ENCODE measurements around the gene ATF2.

The ATF2 gene

GRCh38 chr2:175055993-175056392, 112.0 kb downstream of the ATF2 start:
- H3K4me1 ChIP-seq (ENCODE audit: control insufficient read depth, insufficient read depth, low read length, unreplicated experiment), result no peaks in the 10 kb centered on the region
- no peak overlapping the region for H2AFZ ChIP-seq (ENCODE audit: low read length, unreplicated experiment)
- H3K27me3 ChIP-seq (ENCODE audit: insufficient read depth, low read length), result no peaks in the 10 kb centered on the region
- no peaks in the 10 kb centered on the region for H3K79me2 ChIP-seq (ENCODE audit: control insufficient read depth, insufficient read depth, low read length, unreplicated experiment)
- H3K27ac ChIP-seq (ENCODE audit: low read depth, low read length), result no peak overlapping the region
- H3K36me3 ChIP-seq (ENCODE audit: insufficient read depth, low read length), result no peaks in the 10 kb centered on the region
- H3K4me3 ChIP-seq (ENCODE audit: low read depth, low read length), result no peak overlapping the region

DNA sequence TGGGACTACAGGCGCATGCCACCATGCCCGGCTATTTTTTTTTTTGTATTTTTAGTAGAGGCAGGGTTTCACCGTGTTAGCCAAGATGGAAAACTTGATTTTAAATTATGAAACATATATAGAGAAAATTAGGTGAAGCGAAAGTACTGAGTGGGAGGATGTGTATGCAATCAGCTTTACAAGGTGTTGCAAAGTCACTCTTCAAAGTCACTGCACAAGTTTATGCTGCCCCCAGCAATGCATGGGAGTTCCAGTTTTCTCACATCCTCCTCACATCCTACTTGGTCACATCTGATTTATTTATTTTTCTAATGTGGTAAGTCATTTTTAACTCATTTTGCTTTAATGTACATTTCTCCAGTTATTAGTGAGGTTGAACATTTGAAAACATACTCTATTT, 113.7 kb downstream of the ATF2 start:
- Histone ChIP-seq H3K79me2 (ENCODE audit: control insufficient read depth, insufficient read depth, low read length, unreplicated experiment) (no peaks in the 10 kb centered on the region), H3K27ac (ENCODE audit: low read depth, low read length) (no peak overlapping the region), H3K4me1 (ENCODE audit: control insufficient read depth, insufficient read depth, low read length, unreplicated experiment) (no peaks in the 10 kb centered on the region), H3K4me3 (ENCODE audit: low read depth, low read length) (no peak overlapping the region), H2AFZ (ENCODE audit: low read length, unreplicated experiment) (no peak overlapping the region), H3K36me3 (ENCODE audit: insufficient read depth, low read length) (no peaks in the 10 kb centered on the region), H3K27me3 (ENCODE audit: insufficient read depth, low read length) (no peaks in the 10 kb centered on the region)

- H3K4me3 ChIP-seq (ENCODE audit: low read depth, low read length), result no peak overlapping the region
- H3K27ac ChIP-seq (ENCODE audit: low read depth, low read length), result no peak overlapping the region
- no peaks in the 10 kb centered on the region for H3K4me1 ChIP-seq (ENCODE audit: control insufficient read depth, insufficient read depth, low read length, unreplicated experiment)
- no peak overlapping the region for H2AFZ ChIP-seq (ENCODE audit: low read length, unreplicated experiment)
- no peaks in the 10 kb centered on the region for H3K36me3 ChIP-seq (ENCODE audit: insufficient read depth, low read length)
- no peaks in the 10 kb centered on the region for H3K79me2 ChIP-seq (ENCODE audit: control insufficient read depth, insufficient read depth, low read length, unreplicated experiment)
- no peaks in the 10 kb centered on the region for H3K27me3 ChIP-seq (ENCODE audit: insufficient read depth, low read length)
Observed at GRCh38 chr2:175049661-175050060, 118.3 kb downstream of the ATF2 start.

- no peaks in the 10 kb centered on the region for H3K36me3 ChIP-seq (ENCODE audit: insufficient read depth, low read length)
- no peaks in the 10 kb centered on the region for H3K27me3 ChIP-seq (ENCODE audit: insufficient read depth, low read length)
- H3K79me2 ChIP-seq (ENCODE audit: control insufficient read depth, insufficient read depth, low read length, unreplicated experiment), result no peaks in the 10 kb centered on the region
- no peak overlapping the region for H3K27ac ChIP-seq (ENCODE audit: low read depth, low read length)
- H2AFZ ChIP-seq (ENCODE audit: low read length, unreplicated experiment), result no peak overlapping the region
- H3K4me3 ChIP-seq (ENCODE audit: low read depth, low read length), result no peak overlapping the region
- no peaks in the 10 kb centered on the region for H3K4me1 ChIP-seq (ENCODE audit: control insufficient read depth, insufficient read depth, low read length, unreplicated experiment)
Observed at GRCh38 chr2:175048275-175048674, 119.7 kb downstream of the ATF2 start.

- no peak overlapping the region for H2AFZ ChIP-seq (ENCODE audit: low read length, unreplicated experiment)
- no peak overlapping the region for H3K27ac ChIP-seq (ENCODE audit: low read depth, low read length)
- H3K36me3 ChIP-seq (ENCODE audit: insufficient read depth, low read length), result no peaks in the 10 kb centered on the region
- H3K27me3 ChIP-seq (ENCODE audit: insufficient read depth, low read length), result no peaks in the 10 kb centered on the region
- no peak overlapping the region for H3K4me3 ChIP-seq (ENCODE audit: low read depth, low read length)
- no peaks in the 10 kb centered on the region for H3K79me2 ChIP-seq (ENCODE audit: control insufficient read depth, insufficient read depth, low read length, unreplicated experiment)
- H3K4me1 ChIP-seq (ENCODE audit: control insufficient read depth, insufficient read depth, low read length, unreplicated experiment), result peaks cover 8% of the 10 kb centered on the region
Observed at GRCh38 chr2:175039490-175039889, 128.5 kb downstream of the ATF2 start.

DNA sequence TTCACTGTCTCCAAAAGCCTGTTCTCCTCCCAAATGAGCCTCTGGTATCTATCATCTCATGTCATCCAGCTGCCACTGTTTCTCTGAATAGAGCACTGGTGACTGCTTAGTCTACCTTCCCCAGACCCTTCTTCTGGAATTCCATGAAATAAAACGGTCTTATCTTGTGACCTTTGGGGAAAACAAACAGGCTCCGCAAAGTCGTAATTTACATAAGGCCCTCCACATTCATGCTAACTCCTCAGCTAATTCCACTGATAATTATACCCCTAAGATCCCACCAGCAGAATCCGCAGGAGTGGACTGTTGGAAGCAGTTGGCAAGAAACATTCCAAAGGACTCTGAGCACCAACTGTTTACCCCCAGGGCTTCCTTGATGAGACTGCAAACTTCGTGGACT, 129.0 kb downstream of the ATF2 start:
- Histone ChIP-seq H3K27ac (ENCODE audit: low read depth, low read length) (no peak overlapping the region), H3K36me3 (ENCODE audit: insufficient read depth, low read length) (no peaks in the 10 kb centered on the region), H3K4me3 (ENCODE audit: low read depth, low read length) (no peak overlapping the region), H2AFZ (ENCODE audit: low read length, unreplicated experiment) (no peak overlapping the region), H3K27me3 (ENCODE audit: insufficient read depth, low read length) (no peaks in the 10 kb centered on the region), H3K4me1 (ENCODE audit: control insufficient read depth, insufficient read depth, low read length, unreplicated experiment) (peaks cover 8% of the 10 kb centered on the region), H3K79me2 (ENCODE audit: control insufficient read depth, insufficient read depth, low read length, unreplicated experiment) (no peaks in the 10 kb centered on the region)

GRCh38 chr2:175037941-175038340, 130.1 kb downstream of the ATF2 start:
- no peak overlapping the region for H3K4me3 ChIP-seq (ENCODE audit: low read depth, low read length)
- H2AFZ ChIP-seq (ENCODE audit: low read length, unreplicated experiment), result no peak overlapping the region
- peaks cover 8% of the 10 kb centered on the region for H3K4me1 ChIP-seq (ENCODE audit: control insufficient read depth, insufficient read depth, low read length, unreplicated experiment)
- H3K27me3 ChIP-seq (ENCODE audit: insufficient read depth, low read length), result no peaks in the 10 kb centered on the region
- H3K79me2 ChIP-seq (ENCODE audit: control insufficient read depth, insufficient read depth, low read length, unreplicated experiment), result no peaks in the 10 kb centered on the region
- no peaks in the 10 kb centered on the region for H3K36me3 ChIP-seq (ENCODE audit: insufficient read depth, low read length)
- H3K27ac ChIP-seq (ENCODE audit: low read depth, low read length), result no peak overlapping the region

GRCh38 chr2:175036582-175037018, 131.4 kb downstream of the ATF2 start:
- Histone ChIP-seq H2AFZ (ENCODE audit: low read length, unreplicated experiment) (no peak overlapping the region), H3K79me2 (ENCODE audit: control insufficient read depth, insufficient read depth, low read length, unreplicated experiment) (no peaks in the 10 kb centered on the region), H3K4me1 (ENCODE audit: control insufficient read depth, insufficient read depth, low read length, unreplicated experiment) (peaks cover 8% of the 10 kb centered on the region), H3K27me3 (ENCODE audit: insufficient read depth, low read length) (no peaks in the 10 kb centered on the region), H3K27ac (ENCODE audit: low read depth, low read length) (no peak overlapping the region), H3K36me3 (ENCODE audit: insufficient read depth, low read length) (no peaks in the 10 kb centered on the region), H3K4me3 (ENCODE audit: low read depth, low read length) (no peak overlapping the region)

- H3K4me3 ChIP-seq (ENCODE audit: low read depth, low read length), result no peak overlapping the region
- H3K36me3 ChIP-seq (ENCODE audit: insufficient read depth, low read length), result no peaks in the 10 kb centered on the region
- H3K27ac ChIP-seq (ENCODE audit: low read depth, low read length), result no peak overlapping the region
- no peaks in the 10 kb centered on the region for H3K79me2 ChIP-seq (ENCODE audit: control insufficient read depth, insufficient read depth, low read length, unreplicated experiment)
- H2AFZ ChIP-seq (ENCODE audit: low read length, unreplicated experiment), result peak overlapping the region; percentile 2
- H3K27me3 ChIP-seq (ENCODE audit: insufficient read depth, low read length), result no peaks in the 10 kb centered on the region
- H3K4me1 ChIP-seq (ENCODE audit: control insufficient read depth, insufficient read depth, low read length, unreplicated experiment), result peaks cover 8% of the 10 kb centered on the region
Observed at GRCh38 chr2:175035806-175036205, 132.2 kb downstream of the ATF2 start.

- no peaks in the 10 kb centered on the region for H3K27me3 ChIP-seq (ENCODE audit: insufficient read depth, low read length)
- H3K79me2 ChIP-seq (ENCODE audit: control insufficient read depth, insufficient read depth, low read length, unreplicated experiment), result no peaks in the 10 kb centered on the region
- no peak overlapping the region for H3K27ac ChIP-seq (ENCODE audit: low read depth, low read length)
- H3K4me1 ChIP-seq (ENCODE audit: control insufficient read depth, insufficient read depth, low read length, unreplicated experiment), result peaks cover 8% of the 10 kb centered on the region
- H2AFZ ChIP-seq (ENCODE audit: low read length, unreplicated experiment), result no peak overlapping the region
- H3K4me3 ChIP-seq (ENCODE audit: low read depth, low read length), result no peak overlapping the region
- no peaks in the 10 kb centered on the region for H3K36me3 ChIP-seq (ENCODE audit: insufficient read depth, low read length)
Observed at GRCh38 chr2:175034716-175035115, 133.3 kb downstream of the ATF2 start.

DNA sequence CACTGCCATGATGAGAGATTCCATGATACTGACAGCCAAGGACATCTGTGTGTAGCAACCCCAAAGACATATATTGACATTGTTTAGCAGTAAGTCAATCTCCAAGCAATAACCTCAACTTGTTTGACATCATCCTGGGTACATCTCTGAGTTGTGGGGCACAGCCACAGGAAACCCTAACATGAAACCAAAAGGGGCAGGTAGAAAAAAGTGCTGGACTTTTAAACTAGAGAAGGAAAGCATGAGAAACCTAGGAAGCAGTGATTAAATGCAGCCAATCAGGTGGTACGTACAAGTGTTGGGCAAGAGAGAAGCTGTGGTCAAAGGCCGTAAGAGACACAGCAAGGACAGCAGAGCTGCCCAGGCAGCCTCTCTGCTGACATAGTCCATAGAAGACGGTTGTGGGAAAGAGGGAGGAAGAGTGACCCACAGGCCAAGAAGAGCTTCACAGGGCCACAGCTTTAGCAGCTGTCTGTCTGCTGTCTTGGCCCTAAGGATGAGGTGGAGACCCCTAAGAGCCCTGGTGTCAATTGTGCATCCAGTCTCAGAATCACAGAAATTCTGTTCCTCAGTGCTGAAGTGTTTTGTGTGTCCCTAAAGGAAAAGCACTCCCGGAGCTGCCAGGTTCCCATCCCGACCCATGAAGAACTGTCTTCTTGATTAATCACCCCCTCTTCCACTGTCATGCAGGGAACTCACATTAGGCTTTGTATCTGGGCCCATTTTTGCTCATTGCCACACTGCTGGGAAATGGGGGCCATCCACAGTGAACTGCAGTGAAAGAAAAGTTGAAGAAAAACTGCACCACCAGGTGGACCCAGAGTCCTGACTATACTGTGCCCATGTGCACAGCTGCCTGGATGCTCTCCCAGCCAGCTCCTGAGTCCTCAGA, 137.4 kb downstream of the ATF2 start:
- H3K27me3 ChIP-seq (ENCODE audit: insufficient read depth, low read length), result no peaks in the 10 kb centered on the region
- no peaks in the 10 kb centered on the region for H3K4me1 ChIP-seq (ENCODE audit: control insufficient read depth, insufficient read depth, low read length, unreplicated experiment)
- H3K36me3 ChIP-seq (ENCODE audit: insufficient read depth, low read length), result no peaks in the 10 kb centered on the region
- H2AFZ ChIP-seq (ENCODE audit: low read length, unreplicated experiment), result no peak overlapping the region
- no peak overlapping the region for H3K27ac ChIP-seq (ENCODE audit: low read depth, low read length)
- H3K79me2 ChIP-seq (ENCODE audit: control insufficient read depth, insufficient read depth, low read length, unreplicated experiment), result no peaks in the 10 kb centered on the region
- no peak overlapping the region for H3K4me3 ChIP-seq (ENCODE audit: low read depth, low read length)
